ENCODE results near the gene INPP5A.

INPP5A gene

DNA sequence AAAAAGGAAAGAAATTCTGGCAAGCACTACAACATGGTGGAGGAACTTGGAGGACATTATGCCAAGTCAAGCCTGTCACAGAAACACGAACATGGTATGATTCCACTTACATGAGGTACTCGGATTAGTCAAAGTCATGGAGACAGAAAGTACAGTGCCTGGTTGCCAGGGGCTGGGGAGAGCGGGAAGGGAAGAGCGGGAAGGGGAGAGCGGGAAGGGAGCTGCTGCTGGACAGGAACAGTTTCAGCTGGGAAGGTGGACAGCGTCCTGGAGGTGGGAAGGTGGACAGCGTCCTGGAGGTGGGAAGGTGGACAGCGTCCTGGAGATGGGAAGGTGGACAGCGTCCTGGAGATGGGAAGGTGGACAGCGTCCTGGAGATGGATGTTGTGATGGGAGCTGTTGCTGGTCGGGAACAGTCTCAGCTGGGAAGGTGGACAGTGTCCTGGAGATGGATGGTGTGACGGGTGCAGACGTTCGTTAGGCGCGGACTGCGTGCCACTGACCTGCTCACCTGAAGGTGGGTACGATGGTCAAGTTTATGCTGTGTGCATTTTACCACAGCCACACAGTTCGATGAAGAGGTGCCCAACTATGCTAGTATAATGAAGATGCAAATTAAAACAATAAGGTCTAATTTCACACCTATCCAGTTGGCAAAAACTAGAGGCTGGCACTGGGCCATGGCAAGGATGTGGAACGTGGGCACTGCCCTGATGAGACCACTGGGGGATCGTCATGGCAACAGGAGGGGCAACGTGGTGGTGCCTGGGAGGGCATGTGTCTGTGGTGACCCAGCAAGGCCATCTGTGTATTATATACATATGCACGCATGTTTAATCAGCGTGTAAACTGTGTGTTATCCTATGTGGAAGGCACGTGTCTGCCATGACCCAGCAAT, 144.5 kb downstream of the INPP5A start:
- ATAC-seq (ENCODE audit: low read depth) (no peak), DNase-seq (ENCODE audit: low spot score in 2 of 2) (no peak)
- H3K27me3 Mint-ChIP-seq, result no peaks in the 10 kb centered on the region
- H3K4me3 Mint-ChIP-seq, result no peak overlapping the region
- H3K4me1 Mint-ChIP-seq, result peaks cover 25% of the 10 kb centered on the region
- no peak overlapping the region for H3K27ac Mint-ChIP-seq
- peaks cover 11% of the 10 kb centered on the region for H3K36me3 Mint-ChIP-seq
- no peaks in the 10 kb centered on the region for H3K9me3 Mint-ChIP-seq

DNA sequence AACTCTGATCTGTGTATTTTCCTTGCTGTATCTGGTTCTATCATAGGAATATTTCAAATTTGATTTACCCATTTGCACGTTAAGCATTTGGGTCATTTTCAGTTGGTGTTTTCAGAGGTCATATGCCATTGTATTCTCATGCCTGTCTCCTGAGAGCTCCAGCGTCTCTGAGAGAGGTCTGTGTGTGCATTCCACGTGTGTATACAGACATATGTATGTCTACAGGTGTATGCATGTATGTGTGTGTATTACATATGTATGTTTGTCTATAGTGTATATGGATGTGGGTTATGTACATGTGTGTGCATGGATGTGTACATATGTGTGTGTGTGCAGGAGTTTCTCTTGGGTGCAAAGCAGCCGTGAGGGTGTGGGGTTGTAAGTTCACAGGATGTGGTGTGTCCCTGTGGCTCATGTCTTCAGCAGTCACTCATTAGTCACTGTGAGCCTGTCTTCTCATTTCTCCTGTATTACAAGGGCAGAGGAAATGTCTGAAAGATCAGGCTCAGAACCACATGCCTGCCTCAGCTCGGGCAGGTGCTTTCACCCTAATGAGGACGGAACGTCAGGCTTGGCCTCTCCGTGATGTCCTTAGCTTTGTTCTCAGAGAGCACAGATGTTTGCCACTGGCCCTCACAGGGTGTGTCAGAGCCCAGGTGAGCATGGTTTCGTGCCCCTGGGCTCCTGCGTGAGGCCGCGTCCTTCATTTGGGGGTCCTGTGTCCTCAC, 146.7 kb downstream of the INPP5A start:
- H3K9me3 Mint-ChIP-seq, result no peaks in the 10 kb centered on the region
- H3K27me3 Mint-ChIP-seq, result no peaks in the 10 kb centered on the region
- peaks cover 19% of the 10 kb centered on the region for H3K36me3 Mint-ChIP-seq
- peaks cover 23% of the 10 kb centered on the region for H3K4me1 Mint-ChIP-seq
- ATAC-seq (ENCODE audit: low read depth), result peak; percentile 33
- no peak for DNase-seq (ENCODE audit: low spot score in 2 of 2)
- H3K4me3 Mint-ChIP-seq, result peak overlapping the region; percentile 22
- H3K27ac Mint-ChIP-seq, result peak overlapping the region; percentile 82

DNA sequence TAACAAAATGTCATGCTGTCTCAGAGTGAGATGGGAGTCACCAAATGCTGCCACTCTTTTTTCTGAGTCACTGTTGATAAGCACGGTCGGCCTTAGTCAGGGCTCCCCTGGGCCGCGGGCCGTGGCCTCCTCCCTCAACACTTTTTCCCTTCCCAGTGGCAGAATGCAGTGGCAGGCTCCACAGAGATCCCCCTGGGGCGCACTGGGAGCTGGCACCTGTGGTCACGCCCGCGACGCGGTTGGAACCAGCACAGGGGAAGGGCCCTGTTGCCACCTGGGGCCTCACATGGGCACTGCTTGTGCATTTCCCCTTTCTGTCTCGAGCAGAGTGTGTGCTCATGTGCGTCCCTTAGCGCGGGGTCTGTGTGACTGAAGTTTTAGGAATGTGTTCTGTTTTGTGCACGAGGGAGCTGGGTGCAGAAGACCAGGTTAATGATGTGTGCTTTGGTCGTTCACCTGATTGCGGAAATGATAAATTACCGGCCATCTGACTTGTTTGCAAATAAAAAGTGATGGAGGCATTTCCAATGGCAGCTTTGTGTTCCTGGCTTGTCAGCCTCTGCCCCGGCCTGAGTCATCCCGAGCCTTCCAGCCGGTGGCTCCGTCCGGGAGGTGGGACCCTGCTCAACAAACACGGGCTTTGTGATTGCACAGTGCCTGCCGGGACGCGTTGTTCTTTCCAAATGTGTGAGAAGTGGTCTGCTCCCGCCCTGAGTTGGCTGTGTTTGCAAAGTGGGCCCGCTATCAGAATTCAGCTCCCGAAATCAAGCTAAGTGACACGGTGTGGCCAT, 147.7 kb downstream of the INPP5A start:
- peak overlapping the region; percentile 66 for H3K4me3 Mint-ChIP-seq

DNA sequence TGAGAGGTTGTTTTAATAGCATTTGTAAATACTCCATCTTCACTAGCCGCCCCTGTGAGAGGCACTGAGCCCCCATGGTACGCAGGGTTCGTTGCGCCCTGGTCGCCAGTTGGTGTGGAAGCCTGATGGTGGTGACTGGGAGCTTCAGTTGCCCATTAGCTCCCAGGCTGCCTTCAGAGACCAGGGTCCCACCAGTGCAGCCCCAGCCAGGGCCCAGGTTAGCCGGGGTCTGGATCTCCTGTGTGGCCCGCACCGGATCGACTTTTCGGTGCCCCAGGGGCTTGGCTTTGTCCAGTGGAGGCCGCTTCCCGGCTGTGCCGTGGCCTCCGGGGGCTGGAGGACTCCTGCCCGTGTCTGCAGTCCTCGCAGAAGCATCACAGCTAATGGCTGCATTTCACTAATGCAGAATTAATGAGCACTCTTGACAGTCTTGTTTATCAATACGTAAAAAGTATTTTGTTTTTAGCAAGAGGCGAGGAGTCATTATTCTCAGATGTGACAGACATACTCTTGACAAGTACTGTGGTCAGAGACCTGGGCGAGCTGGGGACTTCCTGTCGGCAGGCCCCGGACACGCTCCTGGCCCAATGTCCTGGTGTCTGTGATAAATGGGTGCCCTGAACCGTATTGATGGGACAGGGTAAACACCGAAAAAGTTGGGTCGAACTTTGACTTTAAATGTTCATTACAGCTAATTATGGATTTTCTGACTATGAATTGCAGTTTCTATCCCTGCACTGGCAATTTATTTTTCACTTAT, 148.5 kb downstream of the INPP5A start:
- no peak for ATAC-seq (ENCODE audit: low read depth)
- Mint-ChIP-seq H3K27me3 (no peaks in the 10 kb centered on the region), H3K4me1 (peaks cover 23% of the 10 kb centered on the region)

More for the DNA sequence above, 147.7 kb downstream of the INPP5A start:
- DNase-seq (ENCODE audit: low spot score in 2 of 2) (peak; percentile 27 to 32), ATAC-seq (ENCODE audit: low read depth) (peak; percentile 96)
- H3K9me3 Mint-ChIP-seq, result no peaks in the 10 kb centered on the region
- peaks cover 19% of the 10 kb centered on the region for H3K36me3 Mint-ChIP-seq
- no peaks in the 10 kb centered on the region for H3K27me3 Mint-ChIP-seq
- H3K27ac Mint-ChIP-seq, result peak overlapping the region; percentile 82
- peaks cover 23% of the 10 kb centered on the region for H3K4me1 Mint-ChIP-seq

DNA sequence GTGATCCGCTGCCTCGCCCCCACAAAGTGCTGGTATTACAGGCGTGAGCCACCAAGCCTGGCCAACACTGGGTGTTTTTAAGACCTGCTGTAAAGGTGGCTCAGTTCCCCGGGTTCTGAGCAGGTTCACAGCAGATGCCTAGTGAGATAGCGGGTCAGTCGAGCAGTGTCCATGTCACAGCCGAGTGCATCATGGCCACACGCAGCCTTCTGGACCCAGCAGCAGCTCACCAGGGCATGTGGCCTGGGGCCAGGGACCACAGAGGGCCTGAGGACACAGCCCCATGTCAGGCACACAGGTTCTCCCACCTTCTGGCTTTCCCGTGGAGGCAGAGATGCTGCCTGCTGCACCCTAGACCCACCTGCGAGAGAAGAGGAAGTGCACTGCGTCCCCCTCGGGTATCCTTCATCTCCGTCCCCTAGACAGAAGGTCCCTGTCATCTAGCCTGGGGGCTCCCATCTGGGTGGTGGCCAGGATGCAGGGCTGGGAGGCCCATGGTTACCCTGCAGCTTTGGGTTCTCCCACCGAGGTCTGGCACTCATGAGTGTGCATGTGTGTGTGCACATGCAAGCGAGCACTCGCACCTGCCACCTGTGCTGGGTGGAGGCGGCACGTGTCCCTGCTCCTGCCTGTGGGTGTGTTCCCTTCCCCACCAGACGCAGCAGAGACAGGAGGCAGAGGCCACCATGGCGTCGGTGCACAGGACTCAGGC, 149.8 kb downstream of the INPP5A start:
- no peak for DNase-seq (ENCODE audit: low spot score in 2 of 2)
- ATAC-seq (ENCODE audit: low read depth), result no peak
- no peak overlapping the region for H3K4me3 Mint-ChIP-seq
- H3K9me3 Mint-ChIP-seq, result peaks cover 5% of the 10 kb centered on the region
- H3K4me1 Mint-ChIP-seq, result peaks cover 21% of the 10 kb centered on the region
- peaks cover 26% of the 10 kb centered on the region for H3K36me3 Mint-ChIP-seq
- no peak overlapping the region for H3K27ac Mint-ChIP-seq
- H3K27me3 Mint-ChIP-seq, result no peaks in the 10 kb centered on the region

More for the DNA sequence above, 148.5 kb downstream of the INPP5A start:
- Mint-ChIP-seq H3K36me3 (peaks cover 27% of the 10 kb centered on the region), H3K27ac (no peak overlapping the region), H3K9me3 (no peaks in the 10 kb centered on the region), H3K4me3 (no peak overlapping the region)
- no peak for DNase-seq (ENCODE audit: low spot score in 2 of 2)

DNA sequence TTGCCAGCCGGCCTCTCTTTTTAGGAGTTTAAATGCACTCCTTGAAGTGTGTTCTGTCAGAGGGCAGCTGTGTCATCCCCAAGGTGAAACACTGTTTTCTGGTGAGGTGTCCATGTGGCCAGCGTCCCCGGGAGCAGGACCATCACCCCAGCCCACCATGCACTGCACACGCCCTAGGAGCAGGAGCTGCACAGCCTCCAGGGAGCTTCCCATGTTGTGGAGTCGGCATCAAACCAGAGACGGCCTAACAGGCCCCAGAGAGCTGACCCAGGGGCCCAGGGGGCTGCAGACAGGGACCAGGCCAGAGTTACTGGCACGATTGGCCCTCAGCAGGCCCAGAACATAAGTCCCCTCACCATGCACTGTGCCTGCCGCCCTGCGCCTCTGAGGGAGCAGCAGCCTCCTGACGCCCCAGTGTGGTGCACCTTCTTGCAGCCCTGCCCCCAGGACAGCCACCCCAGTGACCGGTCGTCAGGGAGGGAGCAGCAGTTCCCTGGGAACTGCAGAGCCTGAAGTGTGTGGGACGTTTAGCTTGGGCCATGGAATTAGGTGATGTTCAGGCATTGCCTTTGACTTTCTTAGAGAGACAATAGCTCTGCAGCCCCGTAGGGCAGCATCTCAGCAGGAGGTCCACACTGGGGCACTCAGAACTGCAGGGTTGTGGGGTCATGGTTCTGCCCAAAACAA, 150.4 kb downstream of the INPP5A start:
- H3K36me3 Mint-ChIP-seq, result peaks cover 27% of the 10 kb centered on the region

DNA sequence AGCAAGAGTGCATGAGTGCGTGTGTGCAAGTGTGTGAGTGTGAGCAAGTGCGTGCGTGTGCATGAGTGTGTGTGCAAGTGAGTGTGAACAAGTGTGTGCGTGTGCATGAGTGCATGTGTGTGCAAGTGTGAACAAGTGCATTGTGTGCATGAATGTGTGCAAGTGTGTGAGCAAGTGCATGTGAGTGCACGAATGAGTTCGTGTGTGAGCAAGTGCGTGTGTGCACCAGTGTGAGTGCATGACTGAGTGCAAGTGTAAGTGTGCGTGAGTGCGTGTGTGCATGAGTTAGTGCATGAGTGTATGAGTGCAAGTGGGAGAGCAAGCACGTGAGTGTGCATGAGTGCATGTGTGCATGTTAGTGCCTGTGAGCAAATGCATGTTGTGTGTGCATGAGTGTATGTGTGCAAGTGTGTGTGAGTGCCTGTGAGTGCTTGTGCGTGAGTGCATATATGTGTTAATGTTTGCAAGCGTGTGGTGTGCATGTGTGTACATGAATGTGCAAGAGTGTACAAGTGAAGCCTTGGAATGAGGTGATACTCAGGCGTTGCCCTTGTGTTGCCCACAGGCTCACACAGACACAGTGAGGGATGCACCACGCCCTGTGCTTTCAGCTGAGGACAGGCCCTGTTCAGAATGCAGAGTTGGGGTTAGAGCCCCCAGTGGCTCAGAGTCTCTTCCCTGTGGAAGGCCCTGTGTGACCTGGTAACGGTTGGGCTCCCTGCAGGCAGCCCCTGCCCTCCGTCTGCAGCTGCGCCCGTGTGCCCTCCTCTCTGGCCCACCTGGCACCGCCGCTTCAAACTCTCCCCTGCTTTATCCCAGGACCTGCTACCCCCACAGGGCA, 151.2 kb downstream of the INPP5A start:
- H3K9me3 Mint-ChIP-seq, result peaks cover 6% of the 10 kb centered on the region
- H3K4me3 Mint-ChIP-seq, result no peak overlapping the region
- H3K27ac Mint-ChIP-seq, result no peak overlapping the region
- DNase-seq (ENCODE audit: low spot score in 2 of 2) (no peak), ATAC-seq (ENCODE audit: low read depth) (no peak)
- no peaks in the 10 kb centered on the region for H3K27me3 Mint-ChIP-seq
- H3K4me1 Mint-ChIP-seq, result peaks cover 18% of the 10 kb centered on the region
- H3K36me3 Mint-ChIP-seq, result peaks cover 30% of the 10 kb centered on the region

More for the DNA sequence above, 150.4 kb downstream of the INPP5A start:
- DNase-seq (ENCODE audit: low spot score in 2 of 2) (no peak), ATAC-seq (ENCODE audit: low read depth) (no peak)
- Mint-ChIP-seq H3K27ac (no peak overlapping the region), H3K9me3 (peaks cover 5% of the 10 kb centered on the region), H3K27me3 (no peaks in the 10 kb centered on the region), H3K4me1 (peaks cover 21% of the 10 kb centered on the region), H3K4me3 (no peak overlapping the region)

DNA sequence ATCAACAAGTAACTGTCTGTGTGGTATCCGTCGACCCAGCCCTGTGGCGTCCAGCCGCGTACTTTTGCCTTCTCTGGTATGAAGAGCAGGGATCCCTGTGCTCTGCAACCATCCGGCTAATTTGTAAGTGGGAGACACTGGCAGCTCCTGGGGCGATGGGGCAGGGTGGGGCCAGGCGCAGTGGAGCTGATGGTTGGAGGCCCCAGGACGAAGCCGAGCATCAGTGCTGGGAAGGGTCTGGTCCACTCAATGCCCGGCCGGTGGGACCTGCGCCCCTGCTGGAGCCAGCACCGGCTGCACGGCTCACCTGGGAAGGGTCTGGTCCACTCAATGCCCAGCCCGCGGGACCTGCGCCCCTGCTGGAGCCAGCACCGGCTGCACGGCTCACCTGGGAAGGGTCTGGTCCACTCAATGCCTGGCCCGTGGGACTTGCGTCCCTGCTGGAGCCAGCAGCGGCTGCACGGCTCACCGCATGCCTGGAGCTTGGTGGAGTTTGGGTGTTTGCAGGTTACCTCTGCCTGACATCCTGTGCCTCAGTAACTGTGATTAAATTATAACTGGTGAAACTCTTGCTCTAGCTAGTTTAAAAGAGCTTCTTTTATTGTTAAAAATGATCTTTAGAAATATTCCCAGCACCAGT, 152.3 kb downstream of the INPP5A start:
- no peak for DNase-seq (ENCODE audit: low spot score in 2 of 2)
- Mint-ChIP-seq H3K4me3 (no peak overlapping the region), H3K27ac (no peak overlapping the region), H3K36me3 (peaks cover 37% of the 10 kb centered on the region), H3K9me3 (peaks cover 11% of the 10 kb centered on the region), H3K4me1 (peaks cover 11% of the 10 kb centered on the region), H3K27me3 (no peaks in the 10 kb centered on the region)
- no peak for ATAC-seq (ENCODE audit: low read depth)

DNA sequence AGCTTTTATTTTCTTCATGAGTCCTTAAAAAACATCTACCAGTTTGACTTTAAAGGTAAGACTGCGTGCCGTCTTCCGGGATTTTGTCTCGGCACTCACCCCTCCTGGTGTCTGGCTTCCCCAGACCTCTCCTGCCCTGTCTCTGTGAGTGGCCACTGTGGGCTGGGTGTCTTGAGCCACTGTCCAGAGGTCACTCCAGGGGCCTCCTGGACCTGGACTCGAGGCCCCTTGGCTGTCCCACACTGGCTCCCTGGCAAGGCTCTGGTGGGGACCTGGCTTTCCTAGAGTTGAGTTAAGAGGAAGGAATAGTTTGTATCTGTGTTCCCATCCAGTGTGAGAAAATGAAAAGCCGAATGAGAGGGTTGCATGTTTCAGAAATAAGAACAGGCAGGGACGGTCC, 152.8 kb downstream of the INPP5A start:
- no peaks in the 10 kb centered on the region for H3K27me3 Mint-ChIP-seq
- ATAC-seq (ENCODE audit: low read depth), result no peak
- peaks cover 42% of the 10 kb centered on the region for H3K36me3 Mint-ChIP-seq
- H3K4me1 Mint-ChIP-seq, result peaks cover 7% of the 10 kb centered on the region
- peaks cover 13% of the 10 kb centered on the region for H3K9me3 Mint-ChIP-seq
- H3K27ac Mint-ChIP-seq, result no peak overlapping the region
- no peak for DNase-seq (ENCODE audit: low spot score in 2 of 2)
- H3K4me3 Mint-ChIP-seq, result no peak overlapping the region

DNA sequence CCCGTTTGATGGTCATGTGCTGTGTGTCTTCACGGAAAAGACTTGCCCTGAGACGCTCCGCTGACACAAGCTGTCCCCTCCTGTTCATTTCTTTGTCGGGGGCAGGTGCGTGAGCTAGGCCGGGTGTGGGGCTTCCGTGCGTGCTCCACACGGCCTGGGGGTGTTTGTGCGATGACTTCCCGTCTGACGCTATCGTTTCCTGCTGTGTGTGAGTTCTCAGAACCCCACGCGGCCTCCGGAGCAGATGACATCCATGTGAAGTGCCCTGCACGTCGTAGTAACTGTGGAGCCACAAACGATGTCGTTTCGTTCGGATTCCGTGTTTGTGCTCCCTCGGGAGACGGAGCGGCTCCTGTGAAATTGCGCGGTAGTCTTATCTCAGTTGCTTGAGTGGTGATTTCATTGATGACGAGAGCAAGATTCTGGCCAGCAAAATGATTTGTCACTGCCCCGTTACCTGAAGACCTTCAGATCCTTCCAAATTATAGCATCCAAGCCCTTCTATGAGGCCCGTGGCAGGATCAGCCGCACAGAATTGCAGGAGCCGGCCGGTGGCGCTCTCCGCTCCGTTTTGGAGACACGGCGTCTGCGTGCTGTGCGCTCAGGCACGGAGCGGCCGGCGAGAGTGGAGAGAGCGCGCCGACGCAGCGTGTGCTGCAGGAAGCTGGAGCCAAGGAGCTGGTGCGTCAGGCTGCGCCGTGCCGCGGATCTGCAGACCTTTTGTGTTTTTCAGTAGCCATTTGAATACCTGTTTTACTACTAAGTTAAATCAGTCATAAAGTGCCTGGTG, 153.4 kb downstream of the INPP5A start:
- DNase-seq (ENCODE audit: low spot score in 2 of 2) (no peak), ATAC-seq (ENCODE audit: low read depth) (no peak)
- peaks cover 6% of the 10 kb centered on the region for H3K4me1 Mint-ChIP-seq
- no peak overlapping the region for H3K27ac Mint-ChIP-seq
- no peaks in the 10 kb centered on the region for H3K27me3 Mint-ChIP-seq
- H3K9me3 Mint-ChIP-seq, result peaks cover 13% of the 10 kb centered on the region
- peaks cover 43% of the 10 kb centered on the region for H3K36me3 Mint-ChIP-seq
- no peak overlapping the region for H3K4me3 Mint-ChIP-seq

DNA sequence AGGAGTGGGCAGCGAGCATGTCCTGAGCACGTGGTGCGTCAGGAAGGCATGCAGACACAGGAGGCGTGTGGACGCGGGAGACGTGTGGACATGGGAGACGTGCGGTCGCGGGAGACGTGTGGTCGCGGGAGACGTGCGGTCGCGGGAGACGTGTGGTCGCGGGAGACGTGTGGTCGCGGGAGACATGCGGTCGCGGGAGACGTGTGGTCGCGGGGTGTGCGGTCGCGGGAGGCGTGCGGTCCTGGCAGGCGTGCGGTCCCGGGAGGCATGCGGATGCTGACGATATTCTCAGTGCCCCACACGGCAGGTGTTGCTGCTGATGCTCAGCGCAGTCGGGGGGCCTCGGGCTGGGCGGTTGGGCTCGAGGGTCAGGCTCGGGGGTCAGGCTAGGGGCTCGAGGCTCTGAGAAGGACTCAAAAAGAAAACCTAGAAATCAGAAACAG, 154.1 kb downstream of the INPP5A start:
- Mint-ChIP-seq H3K9me3 (peaks cover 13% of the 10 kb centered on the region), H3K4me1 (peaks cover 6% of the 10 kb centered on the region), H3K27ac (no peak overlapping the region), H3K36me3 (peaks cover 43% of the 10 kb centered on the region), H3K27me3 (no peaks in the 10 kb centered on the region), H3K4me3 (no peak overlapping the region)
- DNase-seq (ENCODE audit: low spot score in 2 of 2) (no peak), ATAC-seq (ENCODE audit: low read depth) (no peak)
